GM18498 (cell line): Measurements from ENCODE around the gene TP53I13.

Experiments
- ATAC-seq: cut with Tn5 transposase; IDR thresholded peaks from one replicate; pipeline ENCODE4 v1.9.1; 2021; ENCODE audit warnings: mild to moderate bottlenecking, moderate library complexity; ENCODE audit not compliant: unreplicated experiment

Gene TP53I13

DNA sequence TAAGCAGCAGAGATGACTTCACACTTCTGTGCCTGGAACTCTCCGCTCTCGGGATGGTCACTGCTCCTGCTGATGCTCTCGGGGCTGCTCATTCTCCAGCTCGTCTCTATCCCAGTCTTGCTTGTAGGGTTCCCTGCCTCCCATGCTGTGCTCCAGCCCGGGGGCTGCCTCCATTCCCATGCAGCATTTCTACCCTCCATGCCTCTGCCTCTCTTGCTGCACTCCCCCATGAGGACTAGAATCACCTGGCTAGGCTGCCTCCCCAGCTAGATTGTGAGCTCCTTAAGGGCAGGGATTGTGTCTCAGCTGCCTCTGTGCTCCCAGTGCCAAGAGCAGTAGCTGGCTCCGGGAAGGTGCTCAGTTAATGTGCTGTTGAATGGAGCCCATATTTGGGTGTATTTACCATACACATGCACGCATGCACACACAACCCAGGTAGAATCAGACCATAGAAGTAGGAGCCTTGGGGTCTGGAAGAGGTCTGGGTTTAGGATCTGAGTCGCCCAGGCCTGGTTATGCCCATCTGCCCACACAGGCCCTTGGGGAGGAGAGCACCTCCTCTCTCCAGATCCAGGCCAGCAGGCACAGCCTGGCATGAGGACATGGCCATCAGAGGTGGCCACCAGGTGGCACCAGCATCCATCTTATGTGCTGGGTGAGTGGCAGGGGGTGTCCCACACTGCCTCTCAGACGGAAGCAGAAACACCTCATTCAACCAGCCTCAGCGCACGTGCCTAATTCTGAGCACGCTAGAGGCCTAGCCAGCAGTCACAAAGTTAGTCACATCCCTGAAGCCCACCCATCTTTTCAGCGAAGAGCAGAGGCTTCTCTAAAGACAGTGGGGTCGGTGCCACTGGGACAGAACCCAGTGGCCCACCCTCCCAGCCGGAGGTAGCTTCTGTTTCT, 11.6 kb downstream of the TP53I13 start:
- ATAC-seq: peak; percentile 79

DNA sequence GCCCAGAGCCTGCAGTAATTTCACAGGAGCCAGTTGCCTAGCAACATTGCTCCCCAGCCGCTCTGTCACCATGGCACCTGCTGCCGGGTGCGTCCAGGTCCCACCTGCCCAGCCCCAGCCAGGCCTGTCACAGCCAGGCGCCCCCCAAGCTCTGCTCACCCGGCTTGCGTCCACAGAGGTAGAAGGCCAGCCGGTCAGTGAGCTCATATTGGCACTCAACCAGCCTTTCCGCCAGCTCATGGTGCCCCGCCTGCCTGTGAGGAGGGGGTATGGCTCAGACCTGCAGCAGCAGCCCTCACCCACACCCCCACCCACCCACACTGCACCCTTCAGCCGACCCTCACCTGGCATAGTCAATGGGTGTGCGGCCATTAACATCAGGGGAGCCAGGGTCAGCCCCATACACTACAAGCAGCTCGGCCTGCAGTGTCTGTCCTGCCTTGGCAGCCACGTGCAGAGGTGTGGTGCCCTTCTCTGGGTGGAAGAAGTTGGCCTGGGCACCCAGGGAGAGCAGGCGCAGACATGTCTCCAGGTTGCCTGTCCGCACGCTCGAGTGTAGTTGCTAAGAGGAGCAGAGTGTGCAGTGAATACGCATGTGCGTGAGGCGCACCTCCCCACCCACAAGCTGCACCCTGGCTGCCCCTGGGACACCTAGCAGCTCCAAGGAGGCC, 13.2 kb downstream of the TP53I13 start:
- no peak for ATAC-seq

DNA sequence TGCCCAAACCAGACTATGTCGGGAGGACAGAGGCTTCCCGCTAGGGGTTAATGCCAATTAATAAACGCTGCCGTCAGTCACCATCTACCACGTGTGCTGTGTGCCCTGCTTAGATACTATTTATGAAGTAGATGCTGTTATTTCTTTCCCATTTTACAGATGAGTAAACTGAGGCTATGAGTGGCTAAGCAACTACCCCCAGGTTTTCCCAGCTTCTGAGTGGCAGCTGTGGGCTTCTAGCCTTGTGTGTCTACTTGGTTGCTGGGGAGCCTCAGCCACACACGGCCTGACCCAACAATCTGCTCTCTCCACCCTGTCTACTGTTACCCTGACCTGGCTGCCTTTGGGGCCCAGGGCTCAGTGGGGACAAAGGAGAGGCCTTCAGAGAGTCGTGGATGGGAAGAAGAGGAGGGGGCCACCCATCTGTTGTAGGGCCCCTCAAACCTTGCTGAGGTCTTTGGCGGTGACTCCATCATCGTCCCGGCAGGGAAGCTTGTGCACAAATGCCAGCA, 13.8 kb downstream of the TP53I13 start:
- no peak for ATAC-seq

DNA sequence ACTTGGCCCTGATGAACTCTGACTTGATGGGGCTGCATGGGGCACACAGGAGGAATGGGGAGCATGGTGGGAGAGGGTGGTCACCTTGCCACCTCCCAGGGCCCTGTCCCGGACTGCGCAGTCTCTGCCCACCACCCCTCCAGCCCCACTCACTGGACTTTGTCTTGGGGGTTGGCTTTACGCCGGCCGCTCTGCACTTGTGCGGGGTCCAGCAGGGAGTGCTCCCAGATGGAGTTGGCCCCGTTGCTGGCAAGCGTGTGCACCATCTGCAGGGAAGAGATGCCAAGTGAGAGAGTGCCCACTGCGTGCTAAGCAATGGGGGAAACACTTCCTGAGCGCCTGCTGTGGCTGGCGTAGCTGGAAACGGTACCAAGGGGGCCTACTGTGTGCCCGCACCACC, 14.3 kb downstream of the TP53I13 start:
- no peak for ATAC-seq

DNA sequence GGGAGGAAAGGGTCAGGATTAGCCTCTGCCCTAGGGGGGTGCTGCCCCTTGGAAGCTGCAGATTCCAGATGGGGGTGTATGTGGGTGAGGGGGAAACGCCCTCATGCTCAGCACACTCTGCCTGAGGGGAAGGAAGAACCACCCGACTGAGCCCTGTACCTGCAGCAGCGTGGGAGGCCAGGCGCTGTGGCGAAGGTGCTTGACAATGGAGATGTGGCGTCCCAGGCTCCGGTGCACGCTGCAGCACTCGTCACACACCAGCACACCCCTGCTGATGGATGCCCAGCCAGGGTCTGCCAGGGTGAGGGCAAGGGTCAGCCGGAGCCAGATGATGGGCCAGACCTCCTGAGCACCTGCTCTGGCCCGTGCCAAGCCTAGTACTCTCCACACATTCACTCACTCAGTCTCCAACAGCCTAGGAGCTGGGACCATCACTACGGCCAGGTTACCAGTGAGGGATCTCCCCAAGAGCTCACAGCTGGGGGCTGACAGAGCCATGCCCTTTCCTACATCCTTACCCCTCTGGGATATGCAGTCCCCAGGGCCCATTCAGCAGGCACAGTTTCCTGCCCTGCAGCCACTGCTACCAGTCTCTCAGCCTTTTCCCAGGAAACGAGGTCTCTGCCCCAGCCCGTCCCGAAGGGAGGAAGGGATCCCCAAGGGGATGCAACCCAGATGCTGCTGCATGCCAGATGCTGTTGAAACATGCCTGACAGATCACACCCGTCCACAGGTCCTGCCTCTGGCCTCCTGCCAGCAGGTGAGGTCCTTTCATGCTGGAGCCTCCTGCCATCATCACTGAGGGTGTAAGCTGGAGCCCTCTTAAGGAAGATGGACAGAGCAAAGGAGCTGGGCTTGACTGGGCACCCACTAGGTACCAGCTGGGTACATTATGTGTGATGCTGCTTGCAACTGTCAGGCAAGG, 15.1 kb downstream of the TP53I13 start:
- no peak for ATAC-seq

DNA sequence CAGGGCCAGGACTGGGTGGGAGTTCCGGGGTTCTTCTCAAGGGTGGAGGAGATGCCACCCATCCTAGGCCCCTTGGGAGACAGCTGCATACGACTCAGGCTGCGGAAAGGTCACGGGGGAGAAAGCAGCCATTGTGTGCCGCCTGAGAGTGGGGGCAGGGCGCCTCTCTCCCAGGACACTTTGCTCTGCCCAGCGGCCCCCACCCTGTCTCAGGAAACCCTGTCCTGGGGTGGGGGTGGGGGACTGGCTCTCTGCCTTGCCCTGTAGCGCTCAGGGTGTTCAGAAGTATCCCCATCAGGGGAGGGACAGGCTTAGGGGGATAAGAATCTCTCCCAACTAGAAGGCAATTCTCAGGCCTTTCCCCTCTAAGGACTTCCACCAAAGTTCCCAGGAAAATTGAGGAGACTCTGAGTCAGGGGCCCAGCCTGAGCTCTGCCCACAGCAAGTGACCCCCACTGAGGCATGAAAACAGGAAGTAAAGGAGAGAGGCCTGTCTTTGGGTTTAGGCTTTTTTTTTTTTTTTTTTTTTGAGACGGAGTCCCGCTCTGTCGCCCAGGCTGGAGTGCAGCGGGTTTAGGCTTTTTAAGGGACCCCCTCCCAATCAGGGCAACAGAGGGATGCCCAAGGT, 16.1 kb downstream of the TP53I13 start:
- ATAC-seq: no peak

DNA sequence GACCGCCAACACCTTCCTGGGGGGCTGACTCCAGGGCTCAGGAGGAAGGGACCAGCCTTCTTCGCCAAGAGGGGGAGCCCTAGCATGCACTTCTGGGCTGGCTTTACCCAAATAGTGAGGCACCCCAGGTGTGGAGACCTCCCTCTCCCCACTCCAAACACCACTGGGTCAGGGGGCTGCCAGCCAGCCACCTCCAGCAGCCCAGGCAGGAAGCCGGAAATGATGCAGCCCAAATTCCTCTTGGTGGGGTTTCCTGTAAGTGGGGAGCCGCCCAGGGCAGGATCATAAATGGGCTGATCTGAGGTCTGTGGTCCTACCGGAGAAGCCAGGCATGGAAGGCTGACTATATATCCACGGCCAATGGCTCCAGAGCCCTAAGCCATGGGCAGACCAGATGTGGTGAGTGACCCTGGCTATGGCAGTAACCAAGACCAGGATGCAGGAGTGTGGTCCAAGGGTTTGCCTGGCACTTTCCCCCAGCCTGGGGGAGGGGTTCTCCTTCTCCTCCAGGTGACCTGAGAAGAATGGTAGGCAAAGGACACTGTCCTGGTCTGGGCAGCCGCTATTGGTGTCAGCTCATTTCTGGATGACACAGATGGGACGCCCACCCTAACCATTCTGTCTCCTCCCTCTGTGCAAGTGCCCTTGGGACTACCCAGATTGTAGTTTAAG, 16.7 kb downstream of the TP53I13 start:
- no peak for ATAC-seq

DNA sequence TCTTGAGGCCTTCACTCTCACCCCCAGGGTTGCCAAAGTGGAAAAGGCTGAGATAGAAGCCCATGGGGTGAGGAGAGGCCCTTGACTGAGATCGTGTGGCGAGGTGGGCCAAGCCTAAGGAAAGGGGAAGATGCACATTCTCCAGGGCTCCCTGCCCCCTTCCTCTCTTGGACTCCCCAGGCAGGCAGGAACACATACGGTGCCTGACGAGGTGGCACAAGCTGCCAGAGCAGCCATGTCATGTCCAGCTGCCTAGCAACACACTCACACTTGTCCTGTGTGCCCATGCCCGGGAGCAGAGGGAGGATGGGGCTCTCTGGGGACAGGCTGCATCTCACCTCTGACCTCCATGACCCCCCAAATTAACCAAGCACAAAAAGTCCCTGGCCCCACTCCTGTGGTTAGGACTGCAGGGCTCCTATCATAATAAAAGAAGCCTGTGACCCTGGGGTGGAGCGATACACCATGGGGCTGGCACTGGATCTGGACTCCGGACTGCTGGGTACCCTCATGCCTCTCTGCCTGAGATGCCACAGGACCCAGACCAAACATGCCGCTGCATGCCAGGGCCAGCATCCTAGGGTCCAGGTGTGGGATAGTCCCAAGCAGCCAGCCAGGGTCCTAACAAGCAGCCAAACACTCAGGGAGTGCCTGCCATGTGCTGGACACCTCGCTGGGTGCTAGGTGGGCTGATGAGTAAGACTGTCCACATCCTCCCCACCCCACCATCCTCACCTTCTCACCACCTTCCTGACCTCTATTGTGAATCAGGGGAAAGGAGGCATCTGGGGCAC, 18.4 kb downstream of the TP53I13 start:
- no peak for ATAC-seq

DNA sequence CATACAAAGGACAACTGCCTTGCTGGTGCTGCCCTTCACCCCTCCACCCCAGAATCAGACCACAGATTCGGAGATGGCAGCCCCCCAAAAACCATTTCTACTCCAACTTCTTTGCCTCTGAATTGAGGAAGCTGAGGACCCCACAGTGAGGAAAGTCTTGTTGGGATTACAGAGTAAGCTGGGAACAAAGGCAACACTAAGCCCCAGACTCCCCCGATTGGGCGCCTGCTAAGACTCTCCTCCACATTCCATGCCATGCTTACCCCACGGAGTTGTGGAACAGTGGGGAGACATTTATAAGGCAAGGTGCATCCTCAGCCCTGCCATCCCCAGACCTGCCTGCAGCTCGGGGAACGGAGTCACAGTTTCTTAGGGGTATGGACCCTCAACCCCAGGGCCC, 19.1 kb downstream of the TP53I13 start:
- ATAC-seq: no peak

DNA sequence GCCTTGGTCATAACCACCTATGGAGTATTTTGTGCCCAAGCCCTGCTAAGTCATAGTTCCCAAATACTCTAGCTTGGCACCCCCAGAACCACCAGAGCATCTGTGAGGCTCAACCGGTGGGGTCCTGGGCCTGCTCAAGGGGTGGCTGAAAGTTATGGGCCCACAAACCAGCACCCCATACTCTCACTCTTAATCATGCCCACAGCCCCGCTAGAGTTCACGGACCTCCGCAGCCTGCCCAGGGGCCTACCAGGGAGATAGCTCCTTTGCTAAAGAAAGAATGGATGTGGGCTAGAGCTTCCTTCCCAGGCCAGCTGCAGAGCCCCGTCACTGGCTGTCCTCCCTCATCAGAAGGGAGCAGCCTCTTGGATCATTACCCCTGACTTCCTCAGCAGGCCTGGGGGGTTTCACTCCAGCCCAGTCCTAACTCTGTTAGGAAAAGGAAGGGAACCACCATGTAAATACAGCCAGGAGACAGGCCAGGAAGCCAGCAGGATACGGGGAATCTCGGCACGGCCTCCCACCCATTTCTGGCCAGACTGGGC, 19.6 kb downstream of the TP53I13 start:
- ATAC-seq: no peak

DNA sequence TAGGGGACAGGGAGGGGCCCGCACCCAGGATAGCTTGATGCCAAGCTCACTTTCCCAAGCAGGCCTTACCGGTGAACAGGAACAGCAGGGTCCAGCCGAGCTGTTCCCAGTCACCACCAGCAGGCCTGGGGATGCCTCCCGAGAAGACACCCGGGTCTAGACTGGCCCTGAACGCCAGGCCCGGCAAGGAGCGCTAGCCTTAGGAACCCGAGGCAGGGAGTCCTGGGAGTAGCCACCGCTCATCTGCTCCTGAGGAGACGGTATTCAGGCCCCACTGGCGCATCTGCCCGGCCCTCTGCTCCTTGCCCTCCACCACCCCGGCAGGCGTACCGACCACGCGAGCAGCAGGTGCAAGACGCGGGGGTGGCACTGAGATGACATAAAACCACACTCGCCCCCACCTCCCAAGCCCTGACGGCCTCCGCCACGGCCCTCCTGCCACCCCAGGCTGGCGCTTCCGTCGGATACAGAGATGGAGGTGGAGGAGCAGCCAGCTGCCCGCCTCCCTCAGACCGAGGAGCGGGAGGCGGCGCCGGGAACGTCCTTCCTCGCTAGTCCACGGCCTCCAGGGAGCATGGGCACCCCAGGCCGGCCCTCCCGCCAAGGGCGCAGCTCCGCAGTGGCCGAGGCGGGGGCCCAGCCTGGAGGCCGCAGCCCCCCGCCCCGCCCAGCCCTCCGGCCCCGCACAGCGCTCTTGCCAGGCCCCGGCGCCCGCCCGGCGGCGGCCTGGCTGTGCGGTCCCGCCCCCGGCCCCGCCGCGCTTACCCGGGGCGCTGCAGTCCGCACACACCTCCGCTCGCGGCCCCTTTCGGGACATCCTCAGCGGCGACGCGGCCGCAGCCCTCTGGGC, 20.3 kb downstream of the TP53I13 start:
- peak; percentile 23 for ATAC-seq

DNA sequence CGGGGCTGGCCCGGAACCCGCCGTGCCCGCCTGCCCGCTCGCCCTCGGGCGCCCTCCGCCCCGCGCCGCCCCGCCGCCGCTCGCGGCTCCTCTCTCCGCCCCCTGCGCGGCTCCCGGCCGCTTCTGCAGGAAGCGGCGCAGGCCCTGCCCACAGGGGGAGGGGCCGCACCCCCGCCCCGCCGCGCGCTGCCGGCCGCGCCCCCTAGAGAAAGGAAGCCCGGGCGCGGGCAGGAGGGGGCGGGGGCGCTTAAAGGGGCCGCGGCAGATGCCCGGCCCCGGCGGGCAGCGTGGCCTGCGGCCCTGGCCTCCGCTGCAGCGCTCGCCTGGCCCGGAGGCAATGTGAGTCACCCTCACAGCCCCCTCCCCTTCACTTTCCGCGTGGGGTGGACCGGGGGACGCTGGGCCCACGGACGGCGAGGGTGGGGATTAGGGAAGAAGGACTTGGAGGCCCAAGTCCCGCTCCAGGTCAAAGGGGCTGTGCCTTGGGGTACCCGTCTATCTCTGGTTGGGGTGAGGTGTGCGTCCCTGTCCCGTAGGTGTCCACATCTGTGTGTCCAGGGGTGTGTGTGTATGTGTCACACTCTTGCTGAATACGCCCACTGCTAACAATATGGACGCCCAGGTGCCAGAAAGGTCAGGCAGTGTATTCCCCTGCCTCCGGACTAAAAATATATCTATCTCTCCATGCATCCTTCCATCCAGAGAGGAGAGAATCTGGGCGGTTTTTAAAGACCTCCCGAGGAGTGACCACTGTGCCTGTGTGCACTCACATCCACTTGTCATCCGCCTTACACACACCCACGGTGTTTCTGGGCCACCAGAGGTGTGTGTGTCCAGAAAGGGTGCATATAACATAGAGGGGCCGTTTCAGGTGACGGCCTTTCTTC, 21.3 kb downstream of the TP53I13 start, which contains the start of gene GIT1:
Gene GIT1 (minus strand): TSS at position 125 of the 887 bp plus-strand sequence. CDS start 270 bp downstream, outside the sequence.
- peak; percentile 75 for ATAC-seq

DNA sequence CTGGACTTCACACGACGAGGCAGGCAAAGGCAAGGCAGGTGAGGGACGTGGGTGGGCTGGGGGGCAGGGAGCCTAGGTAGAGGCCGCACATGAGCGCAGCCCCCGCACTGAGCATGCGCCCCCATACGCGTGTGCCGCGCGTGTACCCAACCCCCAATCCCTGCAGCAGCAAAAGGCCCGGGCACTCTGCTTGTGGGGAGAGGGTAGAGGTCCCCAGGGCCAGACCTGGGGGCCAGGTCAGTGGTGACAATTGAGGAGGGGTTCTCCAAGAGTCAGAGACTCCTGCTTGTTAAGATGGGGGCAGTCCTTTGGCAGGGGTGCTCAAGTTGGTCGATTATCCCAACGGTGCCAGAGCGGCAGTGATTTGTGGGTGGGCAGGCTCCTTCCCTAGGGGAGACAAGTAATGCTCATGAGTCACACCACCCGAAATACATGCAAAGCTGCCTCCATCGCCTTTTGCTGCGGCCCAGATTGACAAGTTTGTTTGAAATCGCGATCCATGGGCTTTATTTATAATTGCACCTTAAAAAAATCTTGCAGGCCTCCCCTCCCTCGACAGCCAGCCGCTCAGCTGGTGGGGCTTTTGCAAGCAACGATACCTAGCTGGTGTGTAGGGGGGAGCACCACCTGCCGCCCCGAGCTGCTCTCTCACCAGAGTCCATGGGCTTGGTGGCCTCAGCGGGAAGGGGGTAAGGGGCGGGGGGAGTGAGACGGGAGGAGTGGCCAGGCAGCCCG, 22.1 kb downstream of the TP53I13 start:
- ATAC-seq: no peak

DNA sequence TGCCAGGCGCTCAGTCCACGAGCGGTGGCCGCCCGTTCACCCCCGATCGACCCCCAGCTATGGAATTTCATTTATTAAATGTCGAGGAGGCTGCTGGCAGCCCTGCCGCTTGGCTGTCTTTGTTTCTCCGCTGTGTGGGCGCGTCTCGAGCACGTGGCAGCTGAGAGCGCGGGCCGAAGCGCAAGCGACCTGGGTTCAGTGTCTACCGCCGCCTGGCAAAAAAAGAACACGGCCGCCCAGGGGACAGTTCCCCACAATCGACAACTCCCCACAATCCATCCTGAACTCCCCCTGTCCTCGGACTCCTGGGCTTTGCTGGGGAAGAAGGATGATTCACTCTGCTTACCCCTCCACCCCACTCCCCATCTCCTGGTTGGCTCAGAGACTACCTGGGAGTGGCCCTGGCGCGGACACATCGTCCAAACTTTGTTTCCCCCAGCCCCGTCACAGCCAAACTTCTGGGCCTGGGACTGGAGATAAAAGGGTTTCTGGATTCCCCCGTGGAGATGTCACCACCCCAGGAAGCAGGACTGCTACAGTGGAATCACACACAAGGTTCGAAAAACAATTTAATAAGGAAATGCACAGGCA, 22.7 kb downstream of the TP53I13 start:
- no peak for ATAC-seq

DNA sequence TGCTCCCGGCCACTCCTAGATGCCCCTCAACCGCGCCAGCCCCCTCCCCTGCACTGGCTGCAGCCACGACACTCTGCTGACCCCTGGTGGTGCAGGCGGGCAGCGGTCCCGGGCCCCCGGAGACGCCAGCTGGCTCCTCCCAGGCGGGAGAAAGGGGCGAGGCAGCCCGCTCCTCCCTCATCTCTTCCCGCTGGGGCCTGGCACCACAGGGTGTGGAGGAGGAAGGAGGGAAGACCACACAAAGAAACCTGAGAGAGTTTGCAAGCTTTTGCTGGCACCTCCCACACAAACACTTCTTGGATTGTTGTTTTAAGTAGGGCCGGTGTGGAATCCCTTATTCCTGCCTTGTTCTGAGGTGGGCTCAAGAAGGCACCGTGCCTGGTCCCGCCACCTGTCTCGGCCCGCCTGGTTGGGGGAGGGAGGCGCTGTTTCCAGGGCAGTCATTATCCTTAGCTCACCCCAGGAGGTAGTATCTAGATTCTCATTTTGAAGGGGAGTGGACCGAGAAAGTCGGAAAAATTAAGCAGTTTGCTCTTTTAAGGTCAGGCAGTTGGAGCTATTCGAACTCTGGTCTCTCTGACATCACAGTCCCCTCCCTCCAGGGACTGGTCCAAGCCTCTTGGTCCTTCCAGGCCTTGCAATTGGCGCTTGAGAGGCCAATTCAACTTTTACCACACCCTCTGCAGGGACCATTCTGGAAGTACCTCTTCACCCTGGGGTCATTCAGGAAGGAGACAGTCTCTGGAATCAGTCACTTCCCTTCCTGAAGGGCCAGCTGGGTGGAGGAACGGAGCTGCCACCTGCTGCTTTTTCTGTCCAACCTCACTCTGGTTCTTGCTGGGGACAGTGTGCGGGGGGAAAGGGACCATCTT, 23.5 kb downstream of the TP53I13 start:
- no peak for ATAC-seq
